ENCODE data around the gene UBE2I. TPM values are rescaled to one million over a fixed set of nuclear protein-coding genes. Genes with fewer than 3 reads are reported as not detected.

Gene UBE2I
- total and polyA plus RNA-seq, 2 of the 4 experiments (the other 2 are of a cell fraction) = 30.8 to 140 TPM

DNA sequence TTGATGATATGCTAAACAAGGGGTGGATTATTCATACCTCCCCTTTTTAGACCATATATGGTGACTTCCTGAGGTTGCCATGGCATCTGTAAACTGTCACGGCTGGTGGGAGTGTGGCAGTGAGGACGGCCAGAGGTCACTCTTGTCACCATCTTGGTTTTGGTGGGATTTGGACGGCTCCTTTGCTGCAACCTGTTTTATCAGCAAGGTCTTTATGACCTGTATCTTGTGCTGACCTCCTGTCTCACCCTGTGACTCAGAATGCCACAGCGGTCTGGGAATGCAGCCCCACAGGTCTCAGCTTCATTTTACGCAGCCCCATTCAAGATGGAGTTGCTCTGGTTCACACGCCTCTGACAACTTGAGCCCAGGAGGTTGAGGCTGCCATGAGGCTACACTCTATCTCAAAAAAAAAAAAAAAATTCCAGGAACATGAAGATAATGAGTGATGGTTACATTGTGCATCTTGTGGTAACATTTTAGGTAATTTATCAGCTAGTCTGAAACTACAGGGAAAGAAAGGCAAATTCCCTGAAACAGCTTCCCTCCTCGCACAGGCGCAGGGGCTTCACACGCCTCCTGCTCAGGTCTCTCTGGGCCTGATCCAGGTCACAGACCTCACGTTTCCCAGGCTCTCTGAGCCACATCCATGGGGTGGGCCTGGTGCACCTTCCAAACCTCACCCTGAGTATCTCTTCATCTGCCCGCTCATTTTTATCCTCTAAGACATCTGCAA lies 15.3 kb upstream of the UBE2I start:
- Histone ChIP-seq H3K14ac (replicated peaks; ENCODE audit: low read depth, low read length) (no peak overlapping the region), H2AK5ac (ENCODE audit: low read depth, low read length) (no peak overlapping the region), H4K8ac (ENCODE audit: low read depth in 2 of 2, low read length in 2 of 2) (no peak overlapping the region), H3K9me1 (ENCODE audit: insufficient read depth, low read length) (peaks cover 3% of the 10 kb centered on the region; the same call in 1 of the 2 replicates), H3K36me3 (ENCODE audit: control insufficient read depth, insufficient read depth, low read length) (no peaks in the 10 kb centered on the region), H3K18ac (ENCODE audit: low read depth, low read length) (no peak overlapping the region), H2BK120ac (ENCODE audit: low read depth, low read length) (no peak overlapping the region), H3K4me3 (ENCODE audit: insufficient read depth, low read depth, low read length) (no peak overlapping the region), H4K5ac (ENCODE audit: low read depth, low read length) (no peak overlapping the region), H2BK20ac (ENCODE audit: low read depth, low read length) (no peak overlapping the region), H4K91ac (ENCODE audit: insufficient read depth, low read depth, low read length) (no peak overlapping the region), H3K4me2 (ENCODE audit: low read depth, low read length) (no peak overlapping the region), H2BK15ac (ENCODE audit: low read depth, low read length) (no peak overlapping the region), H3K23ac (ENCODE audit: low read depth, low read length) (no peak overlapping the region), H3K79me1 (ENCODE audit: low read depth in 1 of 2, low read length in 2 of 2) (no peaks in the 10 kb centered on the region), H2AK9ac (replicated peaks; ENCODE audit: low read depth, low read length, poor library complexity) (no peak overlapping the region), H3K9ac (ENCODE audit: low read depth, low read length) (no peak overlapping the region), H3K27me3 (ENCODE audit: control insufficient read depth, insufficient read depth, low read length) (peaks cover 34% of the 10 kb centered on the region), H3K4ac (ENCODE audit: low read depth, low read length) (no peak overlapping the region), H4K20me1 (ENCODE audit: insufficient read depth, low read length) (no peaks in the 10 kb centered on the region), H3K9me3 (ENCODE audit: control insufficient read depth, insufficient read depth, low read length) (no peaks in the 10 kb centered on the region), H3K56ac (ENCODE audit: extremely low read depth, insufficient read depth, low read length) (no peak overlapping the region), H3K27ac (ENCODE audit: insufficient read depth, low read length) (no peak overlapping the region), H2BK5ac (ENCODE audit: low read depth, low read length, poor library complexity, severe bottlenecking) (no peak overlapping the region), H3K4me1 (ENCODE audit: control insufficient read depth, insufficient read depth, low read length) (peaks cover 5% of the 10 kb centered on the region; the same call in 1 of the 2 replicates), H2AFZ (replicated peaks; ENCODE audit: low read length, poor library complexity) (no peak overlapping the region)
- DNase-seq (no peak), ATAC-seq (ENCODE audit: low read depth) (no peak)
- no TSS peak for BruUV-seq (replicated peaks)
- in situ Hi-C loops (cut with MboI; ENCODE audit: low sequenced_read_pairs) = no loop called here
- ChIA-PET POLR2A (ENCODE audit: unreplicated experiment) (no interaction called here), CTCF (no interaction called here)
- TF ChIP-seq CHD1 (IDR thresholded peaks at IDR 0.05; ENCODE audit: low read depth, low read length) = no peak
- no peak for TF ChIP-seq RCOR1 (IDR thresholded peaks at IDR 0.05; ENCODE audit: insufficient replicate concordance, low read length)
- TF ChIP-seq, protein P1, sequence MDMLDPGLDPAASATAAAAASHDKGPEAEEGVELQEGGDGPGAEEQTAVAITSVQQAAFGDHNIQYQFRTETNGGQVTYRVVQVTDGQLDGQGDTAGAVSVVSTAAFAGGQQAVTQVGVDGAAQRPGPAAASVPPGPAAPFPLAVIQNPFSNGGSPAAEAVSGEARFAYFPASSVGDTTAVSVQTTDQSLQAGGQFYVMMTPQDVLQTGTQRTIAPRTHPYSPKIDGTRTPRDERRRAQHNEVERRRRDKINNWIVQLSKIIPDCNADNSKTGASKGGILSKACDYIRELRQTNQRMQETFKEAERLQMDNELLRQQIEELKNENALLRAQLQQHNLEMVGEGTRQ (IDR thresholded peaks at IDR 0.05; ENCODE audit: low read depth, low read length) = no peak
- no peak for TF ChIP-seq MAZ (IDR thresholded peaks at IDR 0.05; ENCODE audit: borderline replicate concordance, low read depth, low read length)
- TF ChIP-seq, protein P2, sequence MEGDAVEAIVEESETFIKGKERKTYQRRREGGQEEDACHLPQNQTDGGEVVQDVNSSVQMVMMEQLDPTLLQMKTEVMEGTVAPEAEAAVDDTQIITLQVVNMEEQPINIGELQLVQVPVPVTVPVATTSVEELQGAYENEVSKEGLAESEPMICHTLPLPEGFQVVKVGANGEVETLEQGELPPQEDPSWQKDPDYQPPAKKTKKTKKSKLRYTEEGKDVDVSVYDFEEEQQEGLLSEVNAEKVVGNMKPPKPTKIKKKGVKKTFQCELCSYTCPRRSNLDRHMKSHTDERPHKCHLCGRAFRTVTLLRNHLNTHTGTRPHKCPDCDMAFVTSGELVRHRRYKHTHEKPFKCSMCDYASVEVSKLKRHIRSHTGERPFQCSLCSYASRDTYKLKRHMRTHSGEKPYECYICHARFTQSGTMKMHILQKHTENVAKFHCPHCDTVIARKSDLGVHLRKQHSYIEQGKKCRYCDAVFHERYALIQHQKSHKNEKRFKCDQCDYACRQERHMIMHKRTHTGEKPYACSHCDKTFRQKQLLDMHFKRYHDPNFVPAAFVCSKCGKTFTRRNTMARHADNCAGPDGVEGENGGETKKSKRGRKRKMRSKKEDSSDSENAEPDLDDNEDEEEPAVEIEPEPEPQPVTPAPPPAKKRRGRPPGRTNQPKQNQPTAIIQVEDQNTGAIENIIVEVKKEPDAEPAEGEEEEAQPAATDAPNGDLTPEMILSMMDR (conservative IDR thresholded peaks at IDR 0.05; ENCODE audit: low read depth, low read length) = no peak
- TF ChIP-seq SMC3 (IDR thresholded peaks at IDR 0.05; ENCODE audit: low read depth, low read length) = no peak
- no peak for TF ChIP-seq MXI1 (IDR thresholded peaks at IDR 0.05; ENCODE audit: borderline replicate concordance, low read depth, low read length)
- no peak for TF ChIP-seq CEBPB (IDR thresholded peaks at IDR 0.05; ENCODE audit: low read depth, low read length)
- TF ChIP-seq, protein P3, sequence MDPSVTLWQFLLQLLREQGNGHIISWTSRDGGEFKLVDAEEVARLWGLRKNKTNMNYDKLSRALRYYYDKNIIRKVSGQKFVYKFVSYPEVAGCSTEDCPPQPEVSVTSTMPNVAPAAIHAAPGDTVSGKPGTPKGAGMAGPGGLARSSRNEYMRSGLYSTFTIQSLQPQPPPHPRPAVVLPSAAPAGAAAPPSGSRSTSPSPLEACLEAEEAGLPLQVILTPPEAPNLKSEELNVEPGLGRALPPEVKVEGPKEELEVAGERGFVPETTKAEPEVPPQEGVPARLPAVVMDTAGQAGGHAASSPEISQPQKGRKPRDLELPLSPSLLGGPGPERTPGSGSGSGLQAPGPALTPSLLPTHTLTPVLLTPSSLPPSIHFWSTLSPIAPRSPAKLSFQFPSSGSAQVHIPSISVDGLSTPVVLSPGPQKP (IDR thresholded peaks at IDR 0.05; ENCODE audit: borderline replicate concordance, low read depth, low read length) = no peak
- no peak for TF ChIP-seq BHLHE40 (IDR thresholded peaks at IDR 0.05; ENCODE audit: low read depth, low read length)
- no peak for TF ChIP-seq NFE2L2 (IDR thresholded peaks at IDR 0.05; ENCODE audit: low read depth, low read length)
- WGBS, 2 experiments (ENCODE audit: extremely low coverage in 2 of 2, insufficient read length in 1 of 2) = 45% methylated on average over 4 of the region's 11 CpGs; no CpG with 5 or more reads in 1 of the 2 experiments
- dilution Hi-C loops (cut with HindIII; ENCODE audit: low sequenced_read_pairs, unreplicated experiment) = no loop called here
- intact Hi-C loops (cut with micrococcal nuclease) = no loop called here
